Fibroblast of the aortic adventitia (primary cell): ENCODE measurements around the gene HMOX1. TPM values are rescaled to one million over a fixed set of nuclear protein-coding genes. Genes with fewer than 3 reads are reported as not detected.

Source experiments
- DNase-seq: peaks from one replicate; pipeline ENCODE4 v3.0.0-alpha.2; 2010; ENCODE audit warnings: low read depth
- H3K4me3 ChIP-seq: 2 replicates; pipeline ENCODE4 v1.5.1; 2011; ENCODE audit warnings: low read depth, mild to moderate bottlenecking, control low read depth, low read length, moderate library complexity
- total RNA-seq: library from RNA; depleted of rRNA; stranded (reverse); fragments of >200 nt; gene quantifications from 2 replicates; pipeline ENCODE4 v1.2.3, GENCODE V29; 2012; ENCODE audit warnings: low replicate concordance
- TF ChIP-seq, protein P1 (sequence below): IDR thresholded peaks from 2 replicates; pipeline ENCODE4 v1.5.1; 2011; ENCODE audit warnings: mild to moderate bottlenecking, low read length, control low read depth, inconsistent platforms; ENCODE audit not compliant: insufficient read depth

The HMOX1 gene
- total RNA-seq, 1 donor: 59.2 TPM

DNA sequence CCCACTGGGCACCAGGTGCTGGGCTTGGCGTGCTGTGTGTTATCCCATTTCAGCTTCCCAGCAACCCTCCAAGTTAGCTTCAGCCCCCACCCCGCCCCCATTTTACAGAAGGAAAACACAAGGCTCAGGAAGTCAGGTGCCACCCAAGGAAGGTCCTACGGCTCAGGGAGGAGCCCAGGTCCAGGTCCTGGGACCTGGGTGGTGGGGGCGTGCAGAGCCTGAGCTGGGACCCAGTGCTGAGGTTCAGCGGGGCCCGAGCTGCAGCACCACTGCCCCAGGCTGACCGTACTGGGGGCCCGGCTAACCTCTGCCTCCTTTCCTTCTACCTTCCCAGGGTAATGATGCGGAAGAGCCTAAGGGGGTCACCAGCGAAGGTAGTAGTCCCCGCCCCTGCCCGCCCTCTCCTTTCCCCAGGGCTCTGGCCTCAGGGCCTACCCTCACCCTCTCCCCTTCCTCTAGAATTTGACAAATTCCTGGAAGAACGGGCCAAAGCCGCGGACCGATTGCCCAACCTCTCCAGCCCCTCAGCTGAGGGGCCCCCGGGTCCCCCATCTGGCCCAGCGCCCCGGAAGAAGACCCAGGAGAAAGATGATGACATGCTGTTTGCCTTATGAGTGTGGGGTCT is 34.2 kb upstream of the HMOX1 start:
- no peak overlapping the region for H3K4me3 ChIP-seq
- no peak for DNase-seq
- TF ChIP-seq, protein P1, sequence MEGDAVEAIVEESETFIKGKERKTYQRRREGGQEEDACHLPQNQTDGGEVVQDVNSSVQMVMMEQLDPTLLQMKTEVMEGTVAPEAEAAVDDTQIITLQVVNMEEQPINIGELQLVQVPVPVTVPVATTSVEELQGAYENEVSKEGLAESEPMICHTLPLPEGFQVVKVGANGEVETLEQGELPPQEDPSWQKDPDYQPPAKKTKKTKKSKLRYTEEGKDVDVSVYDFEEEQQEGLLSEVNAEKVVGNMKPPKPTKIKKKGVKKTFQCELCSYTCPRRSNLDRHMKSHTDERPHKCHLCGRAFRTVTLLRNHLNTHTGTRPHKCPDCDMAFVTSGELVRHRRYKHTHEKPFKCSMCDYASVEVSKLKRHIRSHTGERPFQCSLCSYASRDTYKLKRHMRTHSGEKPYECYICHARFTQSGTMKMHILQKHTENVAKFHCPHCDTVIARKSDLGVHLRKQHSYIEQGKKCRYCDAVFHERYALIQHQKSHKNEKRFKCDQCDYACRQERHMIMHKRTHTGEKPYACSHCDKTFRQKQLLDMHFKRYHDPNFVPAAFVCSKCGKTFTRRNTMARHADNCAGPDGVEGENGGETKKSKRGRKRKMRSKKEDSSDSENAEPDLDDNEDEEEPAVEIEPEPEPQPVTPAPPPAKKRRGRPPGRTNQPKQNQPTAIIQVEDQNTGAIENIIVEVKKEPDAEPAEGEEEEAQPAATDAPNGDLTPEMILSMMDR: no peak

DNA sequence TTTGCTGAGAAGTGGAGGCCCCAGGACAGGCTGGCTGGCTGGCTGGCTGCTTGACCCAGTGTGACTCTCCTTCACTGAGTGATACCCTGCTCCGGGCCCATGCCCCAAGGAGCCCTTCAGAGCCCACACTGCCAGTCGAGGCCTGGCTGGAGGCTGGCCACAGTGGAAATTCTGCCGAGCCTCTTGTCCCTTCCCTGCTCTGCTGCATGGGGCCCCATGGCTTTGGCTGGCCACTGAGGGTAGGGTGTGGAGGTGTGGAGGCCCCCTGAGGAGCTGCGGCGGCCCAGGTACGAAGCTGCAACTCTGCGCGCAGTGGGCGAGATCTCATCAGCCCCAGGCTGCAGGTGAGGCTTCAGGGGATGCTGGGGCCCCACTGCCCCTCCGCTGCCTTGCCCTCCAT is 33.4 kb upstream of the HMOX1 start:
- DNase-seq: no peak
- TF ChIP-seq, protein P1: no peak
- no peak overlapping the region for H3K4me3 ChIP-seq

DNA sequence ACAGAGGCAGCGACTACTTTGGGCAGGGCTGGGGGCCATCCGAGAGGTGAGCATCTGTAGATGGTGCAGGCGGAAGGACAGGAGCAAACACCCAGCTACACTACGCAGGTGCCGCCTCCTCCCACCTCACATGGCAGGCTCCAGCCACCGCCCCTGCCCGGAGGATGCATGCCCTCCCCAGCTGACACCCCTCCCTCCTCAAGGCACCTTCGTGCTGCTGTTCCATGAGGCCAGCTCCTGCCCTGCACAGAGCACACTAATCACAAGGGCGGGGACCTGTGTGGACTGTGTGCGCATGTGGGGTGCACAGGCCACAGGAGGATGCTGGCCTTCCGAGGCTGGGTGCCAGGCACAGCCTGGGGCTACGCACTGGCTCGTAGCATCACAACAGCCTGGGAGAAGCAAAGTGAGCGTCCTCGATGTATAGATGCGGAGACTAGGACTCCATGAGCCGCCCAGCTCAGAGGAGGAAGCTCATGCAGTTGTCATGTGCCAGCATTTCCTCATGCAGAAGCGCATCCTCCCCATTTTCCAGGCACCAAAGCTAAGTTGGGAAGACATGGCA is 32.8 kb upstream of the HMOX1 start:
- no peak overlapping the region for H3K4me3 ChIP-seq
- TF ChIP-seq, protein P1: no peak
- no peak for DNase-seq

DNA sequence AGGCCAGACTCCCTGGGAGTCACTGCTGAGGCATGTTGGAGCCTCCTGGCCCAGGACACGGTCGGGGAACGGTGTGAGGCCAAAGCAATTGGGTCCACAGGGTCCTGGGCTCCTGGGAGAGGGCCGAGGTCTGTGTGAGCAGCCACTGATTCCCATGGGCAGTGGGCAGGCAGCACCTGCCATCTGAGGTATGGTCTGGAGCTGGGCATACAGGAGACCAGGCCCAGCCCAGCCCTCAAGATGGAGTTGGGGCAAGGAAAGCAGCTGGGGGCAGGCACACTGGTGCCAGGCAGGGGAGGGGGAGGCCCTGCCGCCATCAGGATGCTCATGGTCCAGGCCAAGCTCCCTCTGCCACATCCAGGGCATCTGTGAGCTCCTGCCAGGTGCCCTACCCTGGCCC is 32.2 kb upstream of the HMOX1 start:
- no peak overlapping the region for H3K4me3 ChIP-seq
- TF ChIP-seq, protein P1: no peak
- no peak for DNase-seq

DNA sequence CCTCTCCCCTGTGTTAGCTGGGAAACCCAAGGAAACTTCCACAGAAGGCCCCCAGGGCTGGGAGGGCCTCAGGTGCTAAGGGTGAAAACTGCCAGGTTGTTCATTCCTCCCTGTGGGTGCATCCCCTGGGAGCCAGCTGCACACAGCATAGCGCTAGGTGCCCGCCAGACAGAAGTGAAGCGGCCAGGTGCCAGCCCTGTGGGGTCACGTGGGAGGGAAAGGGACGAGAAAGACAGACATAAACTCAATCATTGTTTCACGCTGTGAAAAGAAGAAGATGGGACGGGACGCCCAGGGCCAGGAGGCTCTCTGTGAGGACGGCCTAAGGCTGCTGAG is 31.6 kb upstream of the HMOX1 start:
- no peak for DNase-seq
- H3K4me3 ChIP-seq: no peak overlapping the region
- TF ChIP-seq, protein P1: no peak

DNA sequence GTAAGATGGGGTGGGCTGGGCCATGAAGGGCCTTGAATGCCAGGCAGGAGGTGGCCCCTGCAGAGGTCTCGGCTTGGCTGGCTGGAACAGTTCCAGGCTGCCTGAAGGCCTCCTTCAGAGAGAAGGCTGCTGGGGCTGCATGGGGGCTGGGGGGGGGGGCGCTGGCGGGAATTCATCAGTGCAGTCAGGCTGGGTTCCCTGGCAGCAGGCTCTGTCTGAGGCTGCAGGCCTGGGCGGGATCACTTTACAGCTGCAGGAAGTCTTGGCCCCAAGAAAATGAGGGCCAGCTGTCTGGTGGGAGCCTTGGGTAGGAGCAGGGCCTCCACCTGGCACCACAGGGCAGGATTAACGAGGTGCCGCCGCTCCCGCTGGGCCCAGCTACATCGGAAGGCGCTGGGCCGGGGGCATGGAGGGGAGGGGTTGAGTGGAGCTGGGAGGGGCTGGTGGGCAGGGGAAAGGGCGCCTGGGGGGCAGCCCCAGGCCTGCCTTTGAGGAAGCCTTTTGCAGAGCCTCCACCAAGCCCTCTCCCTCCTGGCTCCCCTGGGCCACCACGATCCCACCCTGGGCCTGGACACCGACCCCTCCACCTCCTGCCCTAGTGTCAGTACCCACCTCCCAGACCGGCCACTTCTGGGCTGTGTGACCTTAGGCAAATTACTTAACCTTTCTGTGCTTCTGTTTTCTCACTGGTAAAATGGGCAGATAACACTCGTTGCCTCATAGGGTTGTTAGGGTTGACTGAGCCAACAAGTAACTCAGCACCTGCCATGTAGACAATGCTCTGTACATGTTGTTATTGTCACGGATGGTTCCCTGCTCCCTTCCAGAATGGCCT is 31.0 kb upstream of the HMOX1 start:
- peak; percentile 43 for DNase-seq
- H3K4me3 ChIP-seq: no peak overlapping the region

More for the DNA sequence above, 31.0 kb upstream of the HMOX1 start:
- TF ChIP-seq, protein P1: no peak
